Mesenchymal stem cell (in vitro differentiated cells and primary cell): Measurements from ENCODE around the gene WDR77.

ENCODE experiments used
- DNase-seq: peaks from one replicate; pipeline ENCODE4 v3.0.0-alpha.2; 2013
- H2AFZ ChIP-seq: one replicate; pipeline ENCODE4 v1.6.1; 2013; ENCODE audit warnings: low read depth, mild to moderate bottlenecking, control low read depth, inconsistent platforms, low read length, moderate library complexity
- H2AK5ac ChIP-seq: 2 replicates; pipeline ENCODE4 v1.6.1; 2013; ENCODE audit warnings: low read length, moderate library complexity, mild to moderate bottlenecking, inconsistent platforms; ENCODE audit not compliant: severe bottlenecking
- H2BK120ac ChIP-seq: one replicate; pipeline ENCODE4 v1.6.1; 2013; ENCODE audit warnings: low read depth, mild to moderate bottlenecking, inconsistent platforms, low read length, moderate library complexity
- H2BK12ac ChIP-seq, 2 experiments: one replicate each; pipeline ENCODE4 v1.6.1; 2013; ENCODE audit warnings: inconsistent platforms in 2 of 2, low read length in 2 of 2, mild to moderate bottlenecking in 2 of 2, moderate library complexity in 2 of 2, control low read depth in 1 of 2
- H2BK15ac ChIP-seq: one replicate; pipeline ENCODE4 v1.6.1; 2013; ENCODE audit warnings: mild to moderate bottlenecking, low read depth, inconsistent platforms; ENCODE audit not compliant: poor library complexity, severe bottlenecking
- H2BK5ac ChIP-seq: 2 replicates; pipeline ENCODE4 v1.6.1; 2013; ENCODE audit warnings: low read depth, mild to moderate bottlenecking, low read length, control low read depth, inconsistent platforms; ENCODE audit not compliant: poor library complexity, severe bottlenecking
- H3K14ac ChIP-seq, 2 experiments: one replicate each; pipeline ENCODE4 v1.6.1; 2013; ENCODE audit warnings: inconsistent platforms in 2 of 2, low read length in 2 of 2, control low read depth in 1 of 2, mild to moderate bottlenecking in 1 of 2, moderate library complexity in 1 of 2
- H3K18ac ChIP-seq, 2 experiments: one replicate each; pipeline ENCODE4 v1.6.1; 2013; ENCODE audit warnings: inconsistent platforms in 2 of 2, low read length in 2 of 2, control low read depth in 1 of 2, low read depth in 1 of 2, mild to moderate bottlenecking in 1 of 2
- H3K23ac ChIP-seq, 2 experiments: one replicate each; pipeline ENCODE4 v1.6.1; 2013; ENCODE audit warnings: inconsistent platforms in 2 of 2, low read length in 2 of 2, mild to moderate bottlenecking in 2 of 2, moderate library complexity in 2 of 2, control low read depth in 1 of 2
- H3K27ac ChIP-seq: 2 replicates; pipeline ENCODE4 v1.5.1; 2013; ENCODE audit warnings: mild to moderate bottlenecking, moderate library complexity, low read length, control low read depth, inconsistent platforms; ENCODE audit not compliant: poor library complexity, severe bottlenecking
- H3K27me3 ChIP-seq, 2 experiments: 2 replicates each; pipeline versions ENCODE4 v1.6.1 to v1.7.0; 2013; ENCODE audit warnings: low read length in 2 of 2, mild to moderate bottlenecking in 2 of 2, moderate library complexity in 2 of 2, control low read depth in 1 of 2, inconsistent platforms in 1 of 2; ENCODE audit not compliant: control insufficient read depth in 1 of 2, insufficient read depth in 1 of 2
- H3K36me3 ChIP-seq, 2 experiments: 2 replicates each; pipeline versions ENCODE4 v1.6.1 to v1.7.0; 2013; ENCODE audit warnings: low read length in 2 of 2, control low read depth in 1 of 2, inconsistent platforms in 1 of 2, low read depth in 1 of 2, mild to moderate bottlenecking in 1 of 2; ENCODE audit not compliant: insufficient read depth in 2 of 2, control insufficient read depth in 1 of 2
- H3K4ac ChIP-seq, 2 experiments: one replicate each; pipeline ENCODE4 v1.6.1; 2013; ENCODE audit warnings: inconsistent platforms in 2 of 2, low read length in 2 of 2, mild to moderate bottlenecking in 2 of 2, moderate library complexity in 2 of 2, control low read depth in 1 of 2, low read depth in 1 of 2
- H3K4me1 ChIP-seq: 2 replicates; pipeline ENCODE4 v1.6.1; 2013; ENCODE audit warnings: low read depth, low read length, control low read depth; ENCODE audit not compliant: control insufficient read depth, insufficient read depth
- H3K4me2 ChIP-seq: 2 replicates; pipeline ENCODE4 v1.6.1; 2013; ENCODE audit warnings: low read length, mild to moderate bottlenecking, inconsistent platforms; ENCODE audit not compliant: poor library complexity, severe bottlenecking
- H3K4me3 ChIP-seq, 2 experiments: 2 replicates each; pipeline versions ENCODE4 v1.5.1 to v1.7.0; 2013; ENCODE audit warnings: low read length in 2 of 2, mild to moderate bottlenecking in 2 of 2, control low read depth in 1 of 2, low read depth in 1 of 2; ENCODE audit not compliant: insufficient read depth in 1 of 2
- H3K79me1 ChIP-seq: replicated peaks from 2 replicates; pipeline ENCODE4 v1.6.1; 2013; ENCODE audit warnings: mild to moderate bottlenecking, control low read depth, low read length, inconsistent platforms; ENCODE audit not compliant: poor library complexity, severe bottlenecking
- H3K9ac ChIP-seq: 2 replicates; pipeline ENCODE4 v1.7.0; 2013; ENCODE audit warnings: mild to moderate bottlenecking, low read length, moderate library complexity
- H3K9me3 ChIP-seq: 2 replicates; pipeline ENCODE4 v1.7.0; 2013; ENCODE audit warnings: mild to moderate bottlenecking, low read length; ENCODE audit not compliant: control insufficient read depth
- H4K8ac ChIP-seq: one replicate; pipeline ENCODE4 v1.6.1; 2013; ENCODE audit warnings: inconsistent platforms, mild to moderate bottlenecking, low read length, moderate library complexity
- H4K91ac ChIP-seq: one replicate; pipeline ENCODE4 v1.6.1; 2013; ENCODE audit warnings: mild to moderate bottlenecking, low read length, inconsistent platforms
- WGBS: methylation state at CpG from one replicate; pipeline ENCODE4 v1.1.7; 2013; ENCODE audit warnings: mixed read lengths; 5-methylcytosine and 5-hydroxymethylcytosine counted together

WDR77 gene

DNA sequence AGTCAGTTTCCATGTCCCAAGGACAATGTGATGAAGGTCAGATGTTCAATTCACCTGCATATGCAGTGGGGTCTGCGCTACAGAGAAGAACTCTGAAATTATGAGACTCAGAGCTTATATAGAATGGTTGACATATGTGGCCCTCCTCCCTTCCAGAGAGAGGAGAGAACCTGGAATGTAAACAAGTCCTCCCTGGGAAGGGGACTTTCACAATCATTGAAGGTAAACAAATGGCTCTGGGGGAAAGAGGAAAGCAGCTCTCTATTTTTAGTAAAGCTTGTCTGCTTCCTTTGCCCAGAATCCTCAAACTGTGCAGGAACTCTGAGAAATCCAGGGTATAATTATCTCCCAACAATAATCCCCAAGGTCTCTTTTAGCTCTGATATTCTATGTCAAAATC lies 31.3 kb downstream of the WDR77 start:
- Histone ChIP-seq H3K9ac (no peak overlapping the region), H3K4me3 (no peak overlapping the region), H4K91ac (no peak overlapping the region), H2BK5ac (no peak overlapping the region), H3K36me3 (peaks cover 0 to 27% of the 10 kb centered on the region in 2 experiments), H3K9me3 (no peaks in the 10 kb centered on the region), H3K18ac (no peak overlapping the region), H3K27ac (no peak overlapping the region), H2BK120ac (no peak overlapping the region), H2BK12ac (no peak overlapping the region), H3K79me1 (no peaks in the 10 kb centered on the region), H2AK5ac (no peak overlapping the region), H4K8ac (no peak overlapping the region), H3K14ac (no peak overlapping the region), H3K4me1 (peaks cover 2% of the 10 kb centered on the region), H3K4ac (no peak overlapping the region), H2BK15ac (no peak overlapping the region), H3K4me2 (no peak overlapping the region), H3K23ac (no peak overlapping the region), H3K27me3 (peaks cover 0 to 10% of the 10 kb centered on the region in 2 experiments), H2AFZ (no peak overlapping the region)
- peak; percentile 92 for DNase-seq
- 76% methylated on average over 1 of the region's 1 CpG for WGBS

DNA sequence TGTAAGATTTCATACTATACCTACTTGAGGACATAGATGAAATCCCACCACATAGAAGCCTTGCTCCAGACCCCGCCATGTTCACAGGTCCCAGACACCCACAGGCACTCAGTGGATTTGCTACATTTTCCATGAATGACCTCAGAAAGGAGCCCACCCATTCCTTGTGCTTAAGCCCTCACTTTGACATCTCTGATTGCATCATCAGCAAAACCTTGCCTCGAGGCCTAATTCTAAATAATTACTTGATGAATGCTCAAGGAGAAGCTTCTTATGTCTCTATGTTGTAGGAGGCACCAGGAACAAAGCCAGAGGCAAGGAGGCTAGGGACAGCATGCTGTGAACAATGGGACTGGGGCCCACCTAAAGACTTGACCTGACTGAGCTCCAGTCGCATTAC lies 33.6 kb downstream of the WDR77 start:
- Histone ChIP-seq H3K18ac (no peak overlapping the region), H3K27me3 (peaks cover 0 to 12% of the 10 kb centered on the region in 2 experiments), H3K4me2 (no peak overlapping the region), H4K91ac (no peak overlapping the region), H3K79me1 (no peaks in the 10 kb centered on the region), H3K27ac (no peak overlapping the region), H4K8ac (no peak overlapping the region), H3K4me1 (no peaks in the 10 kb centered on the region), H3K4me3 (no peak overlapping the region), H3K4ac (no peak overlapping the region), H3K36me3 (peaks cover 0 to 17% of the 10 kb centered on the region in 2 experiments), H2BK15ac (no peak overlapping the region), H2AK5ac (no peak overlapping the region), H3K23ac (no peak overlapping the region), H3K9me3 (no peaks in the 10 kb centered on the region), H2BK120ac (no peak overlapping the region), H2BK12ac (no peak overlapping the region), H2AFZ (no peak overlapping the region), H2BK5ac (no peak overlapping the region), H3K9ac (no peak overlapping the region), H3K14ac (no peak overlapping the region)
- no peak for DNase-seq
- WGBS = 86% methylated on average over 3 of the region's 3 CpGs

- no peaks in the 10 kb centered on the region for H3K9me3 ChIP-seq
- peaks cover 0 to 13% of the 10 kb centered on the region in 2 experiments for H3K36me3 ChIP-seq
- H2AK5ac ChIP-seq = no peak overlapping the region
- no peak overlapping the region for H3K4me3 ChIP-seq
- no peak overlapping the region for H4K8ac ChIP-seq
- DNase-seq = no peak
- H3K9ac ChIP-seq = no peak overlapping the region
- no peak overlapping the region for H2BK15ac ChIP-seq
- H3K27me3 ChIP-seq = peaks cover 0 to 12% of the 10 kb centered on the region in 2 experiments
- H3K18ac ChIP-seq = peak overlapping the region in 1 of 2 experiments; percentile 9
- H3K4me2 ChIP-seq = no peak overlapping the region
- H2BK5ac ChIP-seq = no peak overlapping the region
- H3K23ac ChIP-seq = no peak overlapping the region
- H3K14ac ChIP-seq = no peak overlapping the region
- H2AFZ ChIP-seq = no peak overlapping the region
- 82% methylated on average over 2 of the region's 2 CpGs for WGBS
- no peak overlapping the region for H2BK12ac ChIP-seq
- no peak overlapping the region for H2BK120ac ChIP-seq
- no peak overlapping the region for H3K27ac ChIP-seq
- no peaks in the 10 kb centered on the region for H3K4me1 ChIP-seq
- H3K79me1 ChIP-seq = no peaks in the 10 kb centered on the region
- H3K4ac ChIP-seq = no peak overlapping the region
- no peak overlapping the region for H4K91ac ChIP-seq
Observed at GRCh38 chr1:111414756-111415155, 34.3 kb downstream of the WDR77 start.

- H3K9me3 ChIP-seq = no peaks in the 10 kb centered on the region
- no peak overlapping the region for H2BK5ac ChIP-seq
- no peak overlapping the region for H3K18ac ChIP-seq
Observed at GRCh38 chr1:111412839-111413238, 36.2 kb downstream of the WDR77 start.

More at GRCh38 chr1:111412839-111413238, 36.2 kb downstream of the WDR77 start:
- H4K8ac ChIP-seq = no peak overlapping the region
- no peak overlapping the region for H2BK15ac ChIP-seq
- no peak overlapping the region for H2AK5ac ChIP-seq
- no peak overlapping the region for H3K14ac ChIP-seq
- H2BK120ac ChIP-seq = no peak overlapping the region
- no peak overlapping the region for H4K91ac ChIP-seq
- H3K36me3 ChIP-seq = peaks cover 0 to 13% of the 10 kb centered on the region in 2 experiments
- H3K9ac ChIP-seq = no peak overlapping the region
- H3K23ac ChIP-seq = no peak overlapping the region
- H2AFZ ChIP-seq = no peak overlapping the region
- no peaks in the 10 kb centered on the region for H3K79me1 ChIP-seq
- H3K4me2 ChIP-seq = no peak overlapping the region
- peaks cover 0 to 7% of the 10 kb centered on the region in 2 experiments for H3K27me3 ChIP-seq
- WGBS = 83% methylated on average over 1 of the region's 2 CpGs
- DNase-seq = no peak
- H3K4me3 ChIP-seq = no peak overlapping the region
- H3K27ac ChIP-seq = no peak overlapping the region
- no peak overlapping the region for H2BK12ac ChIP-seq
- no peak overlapping the region for H3K4ac ChIP-seq
- H3K4me1 ChIP-seq = no peaks in the 10 kb centered on the region
